ENCODE measurements around the gene SPINK6. TPM values are rescaled to one million over a fixed set of nuclear protein-coding genes. Genes with fewer than 3 reads are reported as not detected.

The SPINK6 gene
- total RNA-seq, 1 donor from 2014 or later: not detected

- H3K36me3 Mint-ChIP-seq (ENCODE audit: insufficient read depth): no peaks in the 10 kb centered on the region
- no peaks in the 10 kb centered on the region for H3K9me3 Mint-ChIP-seq (ENCODE audit: low read depth)
- H3K27ac Mint-ChIP-seq: no peak overlapping the region
- H3K27me3 Mint-ChIP-seq: no peaks in the 10 kb centered on the region
- no peak overlapping the region for H3K4me3 Mint-ChIP-seq (ENCODE audit: low read depth)
- DNase-seq (ENCODE audit: low spot score, unreplicated experiment): no peak
- no peak for TF ChIP-seq CTCF (IDR thresholded peaks at IDR 0.05; ENCODE audit: unreplicated experiment)
- no peaks in the 10 kb centered on the region for H3K4me1 Mint-ChIP-seq (ENCODE audit: low read depth)
Measured at GRCh38 chr5:148186248-148187003, 16.4 kb upstream of the SPINK6 start.

- Mint-ChIP-seq H3K27ac (no peak overlapping the region), H3K36me3 (ENCODE audit: insufficient read depth) (no peaks in the 10 kb centered on the region), H3K27me3 (no peaks in the 10 kb centered on the region), H3K4me1 (ENCODE audit: low read depth) (no peaks in the 10 kb centered on the region), H3K4me3 (ENCODE audit: low read depth) (no peak overlapping the region), H3K9me3 (ENCODE audit: low read depth) (no peaks in the 10 kb centered on the region)
- no peak for DNase-seq (ENCODE audit: low spot score, unreplicated experiment)
- TF ChIP-seq CTCF (IDR thresholded peaks at IDR 0.05; ENCODE audit: unreplicated experiment): no peak
Measured at GRCh38 chr5:148191010-148191409, 11.8 kb upstream of the SPINK6 start.

GRCh38 chr5:148193202-148193601 is 9.6 kb upstream of the SPINK6 start:
- H3K27me3 Mint-ChIP-seq: no peaks in the 10 kb centered on the region
- no peak overlapping the region for H3K27ac Mint-ChIP-seq
- no peak for TF ChIP-seq CTCF (IDR thresholded peaks at IDR 0.05; ENCODE audit: unreplicated experiment)
- H3K4me1 Mint-ChIP-seq (ENCODE audit: low read depth): no peaks in the 10 kb centered on the region
- no peak overlapping the region for H3K4me3 Mint-ChIP-seq (ENCODE audit: low read depth)
- no peaks in the 10 kb centered on the region for H3K36me3 Mint-ChIP-seq (ENCODE audit: insufficient read depth)
- DNase-seq (ENCODE audit: low spot score, unreplicated experiment): no peak
- H3K9me3 Mint-ChIP-seq (ENCODE audit: low read depth): no peaks in the 10 kb centered on the region

GRCh38 chr5:148201151-148201550 is 1.7 kb upstream of the SPINK6 start:
- no peak for TF ChIP-seq CTCF (IDR thresholded peaks at IDR 0.05; ENCODE audit: unreplicated experiment)
- no peaks in the 10 kb centered on the region for H3K9me3 Mint-ChIP-seq (ENCODE audit: low read depth)
- H3K36me3 Mint-ChIP-seq (ENCODE audit: insufficient read depth): no peaks in the 10 kb centered on the region
- H3K27me3 Mint-ChIP-seq: peaks cover 3% of the 10 kb centered on the region
- H3K4me3 Mint-ChIP-seq (ENCODE audit: low read depth): no peak overlapping the region
- no peak overlapping the region for H3K27ac Mint-ChIP-seq
- no peak for DNase-seq (ENCODE audit: low spot score, unreplicated experiment)
- H3K4me1 Mint-ChIP-seq (ENCODE audit: low read depth): no peaks in the 10 kb centered on the region

GRCh38 chr5:148205044-148205806 is 2.4 kb downstream of the SPINK6 start:
- Mint-ChIP-seq H3K4me1 (ENCODE audit: low read depth) (peaks cover 2% of the 10 kb centered on the region), H3K4me3 (ENCODE audit: low read depth) (no peak overlapping the region), H3K36me3 (ENCODE audit: insufficient read depth) (no peaks in the 10 kb centered on the region), H3K27me3 (peaks cover 12% of the 10 kb centered on the region), H3K9me3 (ENCODE audit: low read depth) (no peaks in the 10 kb centered on the region), H3K27ac (no peak overlapping the region)
- no peak for TF ChIP-seq CTCF (IDR thresholded peaks at IDR 0.05; ENCODE audit: unreplicated experiment)
- DNase-seq (ENCODE audit: low spot score, unreplicated experiment): no peak

Measured in progenitor cell of endocrine pancreas (in vitro differentiated cells).